HG02884 (cell line): ENCODE results near the gene SPIN1.

Experiments used
- ATAC-seq: cut with Tn5 transposase; IDR thresholded peaks from one replicate; pipeline ENCODE4 v1.9.1; 2021; ENCODE audit warnings: mild to moderate bottlenecking, moderate library complexity; ENCODE audit not compliant: unreplicated experiment

SPIN1 gene

GRCh38 chr9:88387552-88388202, 567 bp upstream of the SPIN1 start:
- ATAC-seq, result peak; percentile 3

- ATAC-seq, result peak; percentile 18
These were observed 802 bp downstream of the SPIN1 start for GRCh38 chr9:88388886-88389605.

GRCh38 chr9:88390371-88390990, 2.2 kb downstream of the SPIN1 start:
- ATAC-seq, result no peak

- ATAC-seq, result no peak
These were observed 3.0 kb downstream of the SPIN1 start for GRCh38 chr9:88391236-88391635.

GRCh38 chr9:88391921-88392320, 3.7 kb downstream of the SPIN1 start:
- no peak for ATAC-seq

- no peak for ATAC-seq
These were observed 4.3 kb downstream of the SPIN1 start for GRCh38 chr9:88392549-88392948.

- ATAC-seq, result no peak
These were observed 8.8 kb downstream of the SPIN1 start for GRCh38 chr9:88396836-88397577.

- ATAC-seq, result no peak
These were observed 9.8 kb downstream of the SPIN1 start for GRCh38 chr9:88398016-88398415.

- ATAC-seq, result no peak
These were observed 11.7 kb downstream of the SPIN1 start for GRCh38 chr9:88399966-88400365.

GRCh38 chr9:88403340-88403739, 15.1 kb downstream of the SPIN1 start:
- ATAC-seq, result no peak

GRCh38 chr9:88406051-88406450, 17.8 kb downstream of the SPIN1 start:
- no peak for ATAC-seq

- no peak for ATAC-seq
These were observed 23.2 kb downstream of the SPIN1 start for GRCh38 chr9:88411471-88411870.

GRCh38 chr9:88414298-88414697, 26.1 kb downstream of the SPIN1 start:
- ATAC-seq, result no peak

- no peak for ATAC-seq
These were observed 29.8 kb downstream of the SPIN1 start for GRCh38 chr9:88418025-88418424.

GRCh38 chr9:88418715-88419540, 30.7 kb downstream of the SPIN1 start:
- no peak for ATAC-seq

GRCh38 chr9:88420227-88420626, 32.0 kb downstream of the SPIN1 start:
- ATAC-seq, result no peak

GRCh38 chr9:88421348-88421747, 33.1 kb downstream of the SPIN1 start:
- no peak for ATAC-seq

GRCh38 chr9:88425538-88425950, 37.3 kb downstream of the SPIN1 start:
- no peak for ATAC-seq

GRCh38 chr9:88426651-88427050, 38.4 kb downstream of the SPIN1 start:
- ATAC-seq, result no peak

GRCh38 chr9:88429595-88430430, 41.6 kb downstream of the SPIN1 start:
- no peak for ATAC-seq
